Activated CD4-positive, alpha-beta T cell treated with anti-CD3 and anti-CD28 coated beads, Interleukin-2, amount 50 U/mL, for 16 hours (primary cell): ENCODE results near the gene TBX5.

Experiments used
- DNase-seq: peaks from one replicate; pipeline ENCODE4 v3.0.0-alpha.2; 2020

The TBX5 gene

GRCh38 chr12:114425031-114425626, 19.2 kb upstream of the TBX5 start:
- DNase-seq = no peak

- DNase-seq = no peak
Observed at GRCh38 chr12:114420944-114421335, 15.0 kb upstream of the TBX5 start.

GRCh38 chr12:114420182-114420943, 14.4 kb upstream of the TBX5 start:
- DNase-seq = no peak

- DNase-seq = no peak
Observed at GRCh38 chr12:114416028-114416427, 10.1 kb upstream of the TBX5 start.

- DNase-seq = no peak
Observed at GRCh38 chr12:114415525-114415868, 9.6 kb upstream of the TBX5 start.

GRCh38 chr12:114414866-114415524, 9.1 kb upstream of the TBX5 start:
- DNase-seq = no peak

GRCh38 chr12:114414031-114414865, 8.3 kb upstream of the TBX5 start:
- no peak for DNase-seq

- DNase-seq = no peak
Observed at GRCh38 chr12:114412825-114413749, 7.1 kb upstream of the TBX5 start.

- DNase-seq = no peak
Observed at GRCh38 chr12:114412307-114412706, 6.4 kb upstream of the TBX5 start.

- no peak for DNase-seq
Observed at GRCh38 chr12:114411071-114411837, 5.3 kb upstream of the TBX5 start.

GRCh38 chr12:114409852-114410600, 4.1 kb upstream of the TBX5 start:
- no peak for DNase-seq

- no peak for DNase-seq
Observed at GRCh38 chr12:114408886-114409851, 3.2 kb upstream of the TBX5 start.

GRCh38 chr12:114408471-114408885, 2.5 kb upstream of the TBX5 start:
- DNase-seq = no peak

- DNase-seq = no peak
Observed at GRCh38 chr12:114407842-114408411, 2.0 kb upstream of the TBX5 start.

- no peak for DNase-seq
Observed at GRCh38 chr12:114406984-114407841, 1.3 kb upstream of the TBX5 start.

GRCh38 chr12:114406316-114406983, 506 bp upstream of the TBX5 start:
- DNase-seq = no peak

GRCh38 chr12:114404926-114405518, 922 bp downstream of the TBX5 start:
- DNase-seq = no peak
